ENCODE data around the gene SLC35E2B.
"Not testable (repeated sequence)": the region's sequence is repeated elsewhere in the genome, so short reads cannot be mapped to it uniquely, and the experiment has no call there.

DNA sequence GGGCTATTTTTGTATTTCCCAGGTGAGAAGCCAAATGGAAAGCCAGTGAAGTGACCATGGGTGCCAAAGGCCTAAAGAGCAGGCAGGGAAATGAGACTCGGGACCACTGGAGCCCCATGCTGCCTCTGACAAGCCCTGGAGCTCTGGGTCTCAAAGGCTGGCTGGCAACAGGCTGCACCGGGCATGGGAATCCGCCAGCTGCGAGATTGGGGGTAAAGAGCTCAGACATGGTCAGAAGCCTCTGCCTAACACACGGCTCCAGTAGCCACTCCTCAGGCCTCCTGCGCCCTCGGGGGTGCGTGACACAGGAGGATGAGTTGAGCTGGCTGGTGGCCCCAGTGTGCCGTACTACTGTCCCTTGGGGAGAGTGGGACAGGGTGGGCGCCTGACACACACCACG lies 28.3 kb downstream of the SLC35E2B start:
- TF ChIP-seq, protein P1, sequence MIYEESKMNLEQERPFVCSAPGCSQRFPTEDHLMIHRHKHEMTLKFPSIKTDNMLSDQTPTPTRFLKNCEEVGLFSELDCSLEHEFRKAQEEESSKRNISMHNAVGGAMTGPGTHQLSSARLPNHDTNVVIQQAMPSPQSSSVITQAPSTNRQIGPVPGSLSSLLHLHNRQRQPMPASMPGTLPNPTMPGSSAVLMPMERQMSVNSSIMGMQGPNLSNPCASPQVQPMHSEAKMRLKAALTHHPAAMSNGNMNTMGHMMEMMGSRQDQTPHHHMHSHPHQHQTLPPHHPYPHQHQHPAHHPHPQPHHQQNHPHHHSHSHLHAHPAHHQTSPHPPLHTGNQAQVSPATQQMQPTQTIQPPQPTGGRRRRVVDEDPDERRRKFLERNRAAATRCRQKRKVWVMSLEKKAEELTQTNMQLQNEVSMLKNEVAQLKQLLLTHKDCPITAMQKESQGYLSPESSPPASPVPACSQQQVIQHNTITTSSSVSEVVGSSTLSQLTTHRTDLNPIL (CRISPR knock-in tag; IDR thresholded peaks at IDR 0.05; ENCODE audit: low read depth): not testable (repeated sequence)
- not testable (repeated sequence) for TF ChIP-seq ESRRG (CRISPR knock-in tag; IDR thresholded peaks at IDR 0.05); CSDC2 (CRISPR knock-in tag; IDR thresholded peaks at IDR 0.05); OSR1 (CRISPR knock-in tag; IDR thresholded peaks at IDR 0.05); ZNF8 (CRISPR knock-in tag; IDR thresholded peaks at IDR 0.05); RARB (CRISPR knock-in tag; IDR thresholded peaks at IDR 0.05); ZNF565 (CRISPR knock-in tag; conservative IDR thresholded peaks at IDR 0.05; ENCODE audit: low read depth); BACH2 (CRISPR knock-in tag; IDR thresholded peaks at IDR 0.05; ENCODE audit: borderline replicate concordance); ZC3H10 (CRISPR knock-in tag; IDR thresholded peaks at IDR 0.05); ISL1 (CRISPR knock-in tag; IDR thresholded peaks at IDR 0.05)
- TF ChIP-seq, protein P2, sequence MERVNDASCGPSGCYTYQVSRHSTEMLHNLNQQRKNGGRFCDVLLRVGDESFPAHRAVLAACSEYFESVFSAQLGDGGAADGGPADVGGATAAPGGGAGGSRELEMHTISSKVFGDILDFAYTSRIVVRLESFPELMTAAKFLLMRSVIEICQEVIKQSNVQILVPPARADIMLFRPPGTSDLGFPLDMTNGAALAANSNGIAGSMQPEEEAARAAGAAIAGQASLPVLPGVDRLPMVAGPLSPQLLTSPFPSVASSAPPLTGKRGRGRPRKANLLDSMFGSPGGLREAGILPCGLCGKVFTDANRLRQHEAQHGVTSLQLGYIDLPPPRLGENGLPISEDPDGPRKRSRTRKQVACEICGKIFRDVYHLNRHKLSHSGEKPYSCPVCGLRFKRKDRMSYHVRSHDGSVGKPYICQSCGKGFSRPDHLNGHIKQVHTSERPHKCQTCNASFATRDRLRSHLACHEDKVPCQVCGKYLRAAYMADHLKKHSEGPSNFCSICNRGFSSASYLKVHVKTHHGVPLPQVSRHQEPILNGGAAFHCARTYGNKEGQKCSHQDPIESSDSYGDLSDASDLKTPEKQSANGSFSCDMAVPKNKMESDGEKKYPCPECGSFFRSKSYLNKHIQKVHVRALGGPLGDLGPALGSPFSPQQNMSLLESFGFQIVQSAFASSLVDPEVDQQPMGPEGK (CRISPR knock-in tag; IDR thresholded peaks at IDR 0.05; ENCODE audit: borderline replicate concordance): not testable (repeated sequence)

Measured in SK-N-SH treated with all-trans-retinoic acid at 6 μM for 48 hours (cell line).